ENCODE results near the gene DZIP1L. TPM values are rescaled to one million over a fixed set of nuclear protein-coding genes. Genes with fewer than 3 reads are reported as not detected.

Gene DZIP1L
- total and polyA plus RNA-seq, 5 experiments from 2014 or later, result not detected

Other genes starting within 250 kb of the DZIP1L start
- gene CLDN18, start 105.4 kb downstream of the DZIP1L start, total RNA-seq, result not detected
- gene CLDN18, start 105.4 kb downstream of the DZIP1L start, polyA plus RNA-seq, result not detected
- gene A4GNT, start 16.8 kb upstream of the DZIP1L start, total RNA-seq, result not detected
- gene A4GNT, start 16.8 kb upstream of the DZIP1L start, polyA plus RNA-seq, result not detected
- 10 to 100 TPM; 27.0 to 27.1 TPM for gene DBR1, start 59.3 kb upstream of the DZIP1L start, total RNA-seq
- gene DBR1, start 59.3 kb upstream of the DZIP1L start, polyA plus RNA-seq, result 10 to 100 TPM in 2 of 3 donors, 1 to 10 TPM in 1; 9.9 to 13.7 (median 10.0) TPM
- gene ARMC8, start 71.7 kb upstream of the DZIP1L start, total RNA-seq, result 10 to 100 TPM; 69.5 to 75.0 TPM
- 10 to 100 TPM; 40.8 to 55.7 (median 44.1) TPM for gene ARMC8, start 71.7 kb upstream of the DZIP1L start, polyA plus RNA-seq
- gene NME9, start 214.2 kb upstream of the DZIP1L start, total RNA-seq, result 1 to 10 TPM in 1 of 2 experiments, under 1 TPM in 1; 0.86 to 1.2 TPM
- gene NME9, start 214.2 kb upstream of the DZIP1L start, polyA plus RNA-seq, result 1 to 10 TPM in 1 of 3 donors, under 1 TPM in 1, not detected in 1; 0.26 to 2.1 TPM
- gene MRAS, start 233.0 kb upstream of the DZIP1L start, total RNA-seq, result under 1 TPM in 1 of 2 experiments, not detected in 1; 0.13 TPM
- not detected for gene MRAS, start 233.0 kb upstream of the DZIP1L start, polyA plus RNA-seq